A673 (cell line): ENCODE measurements around the gene SLC6A9. TPM values are rescaled to one million over a fixed set of nuclear protein-coding genes. Genes with fewer than 3 reads are reported as not detected.

ENCODE experiments used
- BruUV-seq: library from RNA; stranded (reverse); fragments of 400-500 nt; replicated peaks from 2 replicates; lab custom pipeline; 2021; lab: Mats Ljungman, UMichigan
- CTCF ChIA-PET: fragments of 300-600 bp; sonication (Branson Sonifier 250); formaldehyde crosslinking; loops from one replicate; lab custom pipeline; 2022; ENCODE audit warnings: antibody characterized with exemption; lab: Charles Lee
- POLR2A ChIA-PET: fragments of 300-600 bp; sonication (Branson Sonifier 250); formaldehyde crosslinking; loops from one replicate; lab custom pipeline; 2022; ENCODE audit warnings: antibody characterized with exemption; ENCODE audit not compliant: low non-redundant PET; lab: Charles Lee
- DNase-seq: peaks from one replicate; pipeline ENCODE4 v3.0.0-alpha.2; 2015; ENCODE audit warnings: low spot score
- H3K27ac ChIP-seq: fragments of 200-600 bp; sonication (generic); 2 replicates; pipeline ENCODE4 v1.5.1; 2016; ENCODE audit warnings: mixed run types, low read depth, mild to moderate bottlenecking, mixed read lengths, antibody characterized with exemption, low read length; ENCODE audit not compliant: poor library complexity, severe bottlenecking
- H3K27me3 ChIP-seq: fragments of 200-600 bp; sonication (generic); replicated peaks from 2 replicates; pipeline ENCODE4 v1.6.1; 2017; ENCODE audit warnings: mixed run types, low read depth, mild to moderate bottlenecking, mixed read lengths, antibody characterized with exemption, low read length; ENCODE audit not compliant: insufficient read depth, poor library complexity
- H3K36me3 ChIP-seq: fragments of 200-600 bp; sonication (generic); 2 replicates; pipeline ENCODE4 v1.6.1; 2016; ENCODE audit warnings: mixed run types, mild to moderate bottlenecking, mixed read lengths, antibody characterized with exemption, low read length; ENCODE audit not compliant: insufficient read depth, poor library complexity, severe bottlenecking
- H3K4me1 ChIP-seq: fragments of 200-600 bp; sonication (generic); 2 replicates; pipeline ENCODE4 v1.6.1; 2017; ENCODE audit warnings: mixed run types, mild to moderate bottlenecking, mixed read lengths, antibody characterized with exemption, low read length; ENCODE audit not compliant: insufficient read depth, poor library complexity, severe bottlenecking
- H3K4me3 ChIP-seq: fragments of 200-600 bp; sonication (generic); 2 replicates; pipeline ENCODE4 v1.5.1; 2016; ENCODE audit warnings: low read depth, mixed run types, mild to moderate bottlenecking, mixed read lengths, low read length; ENCODE audit not compliant: poor library complexity, severe bottlenecking
- H3K9me3 ChIP-seq: fragments of 200-600 bp; sonication (generic); 2 replicates; pipeline ENCODE4 v1.6.1; 2016; ENCODE audit warnings: mixed run types, low read depth, mild to moderate bottlenecking, mixed read lengths, antibody characterized with exemption, low read length; ENCODE audit not compliant: poor library complexity, severe bottlenecking
- CTCF ChIP-seq: fragments of 300-800, 200-600 bp; sonication (generic); conservative IDR thresholded peaks from 2 replicates; pipeline ENCODE4 v1.5.1; 2017; ENCODE audit warnings: low read depth, mild to moderate bottlenecking, antibody characterized with exemption, low read length, moderate library complexity, mixed read lengths
- EZH2 ChIP-seq: fragments of 200-600 bp; sonication (generic); IDR thresholded peaks from 2 replicates; pipeline ENCODE4 v1.6.1; 2017; ENCODE audit warnings: borderline replicate concordance, low read depth, mild to moderate bottlenecking, mixed read lengths, antibody characterized with exemption, low read length; ENCODE audit not compliant: poor library complexity, severe bottlenecking
- intact Hi-C: fragments of 100-400 bp; cut with micrococcal nuclease; formaldehyde crosslinking; loops from one replicate; pipeline ENCODE4 v1.10.0; 2022; ENCODE audit not compliant: unreplicated experiment
- total RNA-seq: library from RNA; stranded (reverse); gene quantifications from 2 replicates; pipeline ENCODE4 v1.2.3, GENCODE V29; 2021

SLC6A9 gene
- total RNA-seq, 1 experiment from 2014 or later, result 31.4 TPM

GRCh38 chr1:44029260-44029910 lies 1.9 kb downstream of the SLC6A9 start:
- Histone ChIP-seq H3K27me3 (no peaks in the 10 kb centered on the region), H3K27ac (peak overlapping the region; percentile 90), H3K4me3 (peak overlapping the region; percentile 91), H3K36me3 (no peaks in the 10 kb centered on the region), H3K9me3 (no peaks in the 10 kb centered on the region), H3K4me1 (peaks cover 11% of the 10 kb centered on the region)
- TF ChIP-seq EZH2 (no peak), CTCF (no peak)
- CTCF ChIA-PET, result no interaction called here
- intact Hi-C loops, result no loop called here
- POLR2A ChIA-PET, result no interaction called here
- no peak for DNase-seq
- TSS peak; percentile 28 for BruUV-seq

GRCh38 chr1:44027320-44027719 lies 3.9 kb downstream of the SLC6A9 start:
- no peak for DNase-seq
- Histone ChIP-seq H3K9me3 (no peaks in the 10 kb centered on the region), H3K36me3 (peaks cover 3% of the 10 kb centered on the region), H3K4me1 (peaks cover 11% of the 10 kb centered on the region), H3K27ac (no peak overlapping the region), H3K27me3 (no peaks in the 10 kb centered on the region), H3K4me3 (no peak overlapping the region)
- ChIA-PET POLR2A (no interaction called here), CTCF (interaction anchor here (0.8 kb wide), 1 partner anchor 20 kb away, joined by 4 read pairs; no protein-coding TSS in a partner anchor)
- BruUV-seq, result no TSS peak
- intact Hi-C loops, result no loop called here
- no peak for TF ChIP-seq CTCF
- no peak for TF ChIP-seq EZH2

- TF ChIP-seq EZH2 (no peak), CTCF (no peak)
- Histone ChIP-seq H3K36me3 (peaks cover 3% of the 10 kb centered on the region), H3K27ac (no peak overlapping the region), H3K4me3 (no peak overlapping the region), H3K4me1 (peaks cover 3% of the 10 kb centered on the region), H3K9me3 (no peaks in the 10 kb centered on the region), H3K27me3 (no peaks in the 10 kb centered on the region)
- BruUV-seq, result no TSS peak
- ChIA-PET CTCF (no interaction called here), POLR2A (no interaction called here)
- no peak for DNase-seq
- intact Hi-C loops, result no loop called here
Measured at GRCh38 chr1:44025816-44026215, 5.4 kb downstream of the SLC6A9 start.
